Measurements from ENCODE around the gene DELE1. TPM values are rescaled to one million over a fixed set of nuclear protein-coding genes. Genes with fewer than 3 reads are reported as not detected.
A peak's percentile ranks its signal among the peaks of the same experiment; 100 is the strongest.

The DELE1 gene, protein sequence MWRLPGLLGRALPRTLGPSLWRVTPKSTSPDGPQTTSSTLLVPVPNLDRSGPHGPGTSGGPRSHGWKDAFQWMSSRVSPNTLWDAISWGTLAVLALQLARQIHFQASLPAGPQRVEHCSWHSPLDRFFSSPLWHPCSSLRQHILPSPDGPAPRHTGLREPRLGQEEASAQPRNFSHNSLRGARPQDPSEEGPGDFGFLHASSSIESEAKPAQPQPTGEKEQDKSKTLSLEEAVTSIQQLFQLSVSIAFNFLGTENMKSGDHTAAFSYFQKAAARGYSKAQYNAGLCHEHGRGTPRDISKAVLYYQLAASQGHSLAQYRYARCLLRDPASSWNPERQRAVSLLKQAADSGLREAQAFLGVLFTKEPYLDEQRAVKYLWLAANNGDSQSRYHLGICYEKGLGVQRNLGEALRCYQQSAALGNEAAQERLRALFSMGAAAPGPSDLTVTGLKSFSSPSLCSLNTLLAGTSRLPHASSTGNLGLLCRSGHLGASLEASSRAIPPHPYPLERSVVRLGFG
- 88.7 and 93.5 TPM in 2 replicates for total RNA-seq
- long read RNA-seq, full-length matches to known transcripts = 5 of 60 reads
- long read RNA-seq, partial matches to known transcripts = 44 of 60 reads
- long read RNA-seq, other reads (novel, unspliced or antisense) = 11 of 60 reads

DNA sequence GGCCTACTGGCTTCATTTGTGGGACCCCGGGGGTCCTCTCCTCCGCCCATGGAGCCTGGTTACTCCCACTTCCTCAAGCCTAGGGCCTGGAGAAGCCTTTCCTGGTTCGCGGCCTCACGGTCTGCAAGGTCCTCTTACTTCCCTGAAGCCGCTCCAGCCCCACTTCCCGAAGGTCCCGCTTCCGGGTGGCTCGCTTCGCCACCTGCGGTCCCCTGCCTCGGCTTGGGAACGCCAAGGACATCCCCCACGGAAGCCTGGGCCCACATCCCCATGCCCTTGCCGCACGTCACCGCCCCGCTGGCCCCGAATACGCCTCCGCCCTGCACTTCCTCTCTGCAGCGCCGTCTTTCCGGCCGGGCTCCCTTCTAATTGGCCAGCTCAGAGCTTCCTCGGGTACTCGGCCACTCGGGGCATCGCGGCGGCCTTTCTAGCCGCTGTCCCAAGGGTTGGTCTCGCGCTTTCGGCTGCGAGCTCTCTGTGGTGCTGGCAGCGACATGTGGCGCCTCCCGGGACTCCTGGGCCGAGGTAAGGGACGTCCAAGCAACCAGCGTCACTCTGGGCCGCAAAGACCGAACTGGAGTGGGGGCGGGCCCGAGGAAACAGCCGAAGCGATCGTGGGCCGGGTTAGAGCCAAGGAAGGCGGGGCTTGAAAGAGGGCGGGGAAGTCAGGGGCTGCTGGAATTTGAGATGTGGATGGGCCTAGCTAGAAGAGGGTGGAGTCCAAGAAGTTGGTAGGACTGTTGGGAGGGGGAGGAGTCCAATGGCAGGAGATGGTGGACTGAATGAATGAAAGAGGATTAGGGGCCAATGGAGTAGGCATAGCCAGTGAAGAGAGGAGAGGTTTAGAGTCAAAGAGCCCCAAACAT, at the start of gene DELE1:
DELE1 (plus strand) TSS at position 424 of the 866 bp plus-strand sequence; CDS start at position 495, 71 bp downstream.
- H3K27me3 Mint-ChIP-seq (ENCODE audit: low read depth) = no peaks in the 10 kb centered on the region
- TF ChIP-seq, protein P1, sequence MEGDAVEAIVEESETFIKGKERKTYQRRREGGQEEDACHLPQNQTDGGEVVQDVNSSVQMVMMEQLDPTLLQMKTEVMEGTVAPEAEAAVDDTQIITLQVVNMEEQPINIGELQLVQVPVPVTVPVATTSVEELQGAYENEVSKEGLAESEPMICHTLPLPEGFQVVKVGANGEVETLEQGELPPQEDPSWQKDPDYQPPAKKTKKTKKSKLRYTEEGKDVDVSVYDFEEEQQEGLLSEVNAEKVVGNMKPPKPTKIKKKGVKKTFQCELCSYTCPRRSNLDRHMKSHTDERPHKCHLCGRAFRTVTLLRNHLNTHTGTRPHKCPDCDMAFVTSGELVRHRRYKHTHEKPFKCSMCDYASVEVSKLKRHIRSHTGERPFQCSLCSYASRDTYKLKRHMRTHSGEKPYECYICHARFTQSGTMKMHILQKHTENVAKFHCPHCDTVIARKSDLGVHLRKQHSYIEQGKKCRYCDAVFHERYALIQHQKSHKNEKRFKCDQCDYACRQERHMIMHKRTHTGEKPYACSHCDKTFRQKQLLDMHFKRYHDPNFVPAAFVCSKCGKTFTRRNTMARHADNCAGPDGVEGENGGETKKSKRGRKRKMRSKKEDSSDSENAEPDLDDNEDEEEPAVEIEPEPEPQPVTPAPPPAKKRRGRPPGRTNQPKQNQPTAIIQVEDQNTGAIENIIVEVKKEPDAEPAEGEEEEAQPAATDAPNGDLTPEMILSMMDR (conservative IDR thresholded peaks at IDR 0.05) = no peak
- H3K36me3 Mint-ChIP-seq (ENCODE audit: low read depth) = peaks cover 9% of the 10 kb centered on the region
- H3K27ac Mint-ChIP-seq (ENCODE audit: unreplicated experiment) = peak within 1 kb of the TSS; percentile 95
- H3K9me3 Mint-ChIP-seq = no peaks in the 10 kb centered on the region
- peaks cover 34% of the 10 kb centered on the region for H3K4me1 Mint-ChIP-seq
- peak; percentile 83 for DNase-seq (ENCODE audit: low read depth, low spot score)
- peak within 1 kb of the TSS; percentile 90 for H3K4me3 Mint-ChIP-seq

DNA sequence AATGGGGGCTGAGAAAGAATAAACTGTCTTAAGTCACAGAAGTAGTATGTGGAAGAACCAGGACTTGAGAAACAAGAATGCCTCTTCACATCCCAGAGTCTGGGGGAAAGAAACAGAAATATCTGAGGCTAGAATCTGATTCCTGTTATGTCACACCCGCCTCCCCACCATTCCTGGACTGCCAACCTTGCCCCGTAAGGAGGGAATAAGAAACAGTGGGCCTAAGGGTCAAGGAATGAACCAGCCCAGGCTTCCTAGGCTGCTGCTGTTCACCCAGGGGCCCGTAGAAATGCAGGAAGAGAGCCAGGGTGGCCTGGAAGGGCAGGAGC, 49.8 kb upstream of the DELE1 start:
- Mint-ChIP-seq H3K27ac (ENCODE audit: unreplicated experiment) (no peak overlapping the region), H3K4me3 (peak overlapping the region; percentile 3), H3K9me3 (no peaks in the 10 kb centered on the region), H3K27me3 (ENCODE audit: low read depth) (peaks cover 42% of the 10 kb centered on the region), H3K4me1 (peaks cover 46% of the 10 kb centered on the region), H3K36me3 (ENCODE audit: low read depth) (peaks cover 3% of the 10 kb centered on the region)
- TF ChIP-seq, protein P1 (conservative IDR thresholded peaks at IDR 0.05) = no peak
- DNase-seq (ENCODE audit: low read depth, low spot score) = no peak

DNA sequence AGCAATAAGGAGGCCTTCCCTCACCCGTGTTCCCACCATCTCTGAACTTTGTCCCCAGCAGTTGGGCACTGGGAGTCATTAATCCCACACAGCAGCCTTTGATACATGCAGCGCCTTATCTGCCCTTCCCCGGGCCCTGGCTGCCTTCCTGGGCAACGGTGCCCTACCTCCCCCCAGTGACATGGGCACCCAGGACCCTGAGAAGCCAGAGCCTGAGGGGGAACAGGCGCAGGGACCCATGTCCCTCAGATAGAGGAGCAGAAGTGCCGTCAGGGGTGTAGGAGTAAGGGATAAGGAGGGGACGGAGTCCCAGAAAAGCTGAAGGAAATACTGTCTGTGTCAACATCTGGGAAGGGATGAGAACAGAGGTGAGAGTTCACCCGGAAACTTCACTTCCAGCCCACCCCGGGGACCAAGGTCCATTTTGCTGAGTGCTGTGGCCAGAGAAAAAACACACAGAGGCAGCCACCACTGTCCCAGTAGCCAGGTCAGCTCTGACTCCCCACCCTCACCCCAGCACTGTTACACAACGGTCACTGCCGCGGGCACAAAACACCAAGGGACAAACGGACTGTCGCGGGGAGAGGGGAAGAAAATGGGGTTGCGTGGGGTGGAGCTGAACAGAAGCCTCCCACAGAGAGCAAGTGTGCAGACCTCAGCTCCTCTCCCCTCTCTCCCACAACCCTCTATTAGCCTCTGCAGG, 49.3 kb upstream of the DELE1 start:
- Mint-ChIP-seq H3K27ac (ENCODE audit: unreplicated experiment) (peak overlapping the region; percentile 16), H3K27me3 (ENCODE audit: low read depth) (peaks cover 46% of the 10 kb centered on the region)

DNA sequence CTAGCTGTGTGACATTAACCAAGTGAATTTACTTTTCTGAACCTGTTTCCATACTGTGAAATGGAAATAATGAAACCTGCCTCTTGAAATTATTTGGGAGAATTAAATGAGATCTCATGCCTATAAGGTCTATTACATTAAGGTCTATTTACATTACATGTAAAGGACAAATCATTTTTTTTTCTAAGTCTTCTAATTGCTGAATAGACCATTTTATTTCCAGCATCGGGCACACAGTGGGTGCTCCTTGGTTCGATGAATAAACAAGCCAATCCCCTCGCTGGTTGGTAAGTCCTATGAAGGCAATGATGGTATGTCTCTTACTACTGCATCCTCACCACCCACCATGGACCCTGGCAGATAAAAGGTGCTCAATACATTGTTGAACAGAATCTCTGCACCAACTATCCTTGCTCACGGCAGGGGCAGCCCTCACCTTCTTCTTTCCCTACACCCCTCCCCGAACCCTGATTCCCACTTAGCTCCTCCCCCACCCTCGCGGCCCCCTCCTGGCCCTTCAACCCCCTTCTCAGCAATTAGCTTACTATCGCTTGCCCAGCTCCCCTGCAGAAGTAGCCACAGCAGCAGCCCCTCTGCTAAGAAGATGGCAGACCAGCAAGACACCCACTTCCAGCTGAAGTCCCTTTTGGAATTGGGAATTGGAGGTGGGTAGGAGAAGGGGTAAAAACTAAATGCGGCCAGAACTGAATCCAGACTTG, 48.5 kb upstream of the DELE1 start:
- Mint-ChIP-seq H3K27me3 (ENCODE audit: low read depth) (peaks cover 53% of the 10 kb centered on the region), H3K36me3 (ENCODE audit: low read depth) (peaks cover 3% of the 10 kb centered on the region), H3K4me3 (peak overlapping the region; percentile 88), H3K4me1 (peaks cover 59% of the 10 kb centered on the region), H3K27ac (ENCODE audit: unreplicated experiment) (no peak overlapping the region), H3K9me3 (no peaks in the 10 kb centered on the region)
- TF ChIP-seq, protein P1 (conservative IDR thresholded peaks at IDR 0.05) = no peak
- DNase-seq (ENCODE audit: low read depth, low spot score) = no peak

More for the DNA sequence above, 49.3 kb upstream of the DELE1 start:
- TF ChIP-seq, protein P1 (conservative IDR thresholded peaks at IDR 0.05) = no peak
- Mint-ChIP-seq H3K9me3 (no peaks in the 10 kb centered on the region), H3K4me3 (peak overlapping the region; percentile 35), H3K36me3 (ENCODE audit: low read depth) (peaks cover 3% of the 10 kb centered on the region), H3K4me1 (peaks cover 51% of the 10 kb centered on the region)
- no peak for DNase-seq (ENCODE audit: low read depth, low spot score)
